ELF-1 (cell line): ENCODE measurements around the gene EME2.

Experiments
- DNase-seq: peaks from one replicate; pipeline ENCODE4 v3.0.0-alpha.2; 2016; ENCODE audit warnings: low read depth, low spot score

The EME2 gene

GRCh38 chr16:1818873-1819525, 46.4 kb downstream of the EME2 start:
- DNase-seq, result no peak

DNA sequence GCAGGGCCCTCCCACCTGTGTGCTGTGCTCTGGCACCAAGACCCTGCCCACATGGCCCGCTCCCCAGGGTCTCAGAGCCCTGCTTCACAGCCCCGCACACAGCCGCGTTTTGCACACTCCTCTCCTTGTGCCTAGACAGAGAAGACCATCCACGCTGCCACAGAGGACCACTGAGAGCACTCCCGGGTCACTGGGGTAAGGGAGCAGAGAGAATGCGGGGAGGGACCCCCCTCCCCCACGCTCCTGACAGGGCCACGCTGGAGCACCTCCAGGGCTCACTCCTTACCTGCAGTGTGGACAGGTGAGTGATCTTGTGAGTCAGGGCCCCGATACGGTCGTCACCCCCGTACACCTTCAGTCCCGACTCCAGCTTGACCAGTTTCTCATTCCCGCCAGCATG, 47.0 kb downstream of the EME2 start:
- no peak for DNase-seq

GRCh38 chr16:1820096-1820945, 47.7 kb downstream of the EME2 start:
- DNase-seq, result no peak

GRCh38 chr16:1820946-1821290, 48.3 kb downstream of the EME2 start:
- no peak for DNase-seq

- DNase-seq, result no peak
Measured at GRCh38 chr16:1821861-1822611, 49.4 kb downstream of the EME2 start.

DNA sequence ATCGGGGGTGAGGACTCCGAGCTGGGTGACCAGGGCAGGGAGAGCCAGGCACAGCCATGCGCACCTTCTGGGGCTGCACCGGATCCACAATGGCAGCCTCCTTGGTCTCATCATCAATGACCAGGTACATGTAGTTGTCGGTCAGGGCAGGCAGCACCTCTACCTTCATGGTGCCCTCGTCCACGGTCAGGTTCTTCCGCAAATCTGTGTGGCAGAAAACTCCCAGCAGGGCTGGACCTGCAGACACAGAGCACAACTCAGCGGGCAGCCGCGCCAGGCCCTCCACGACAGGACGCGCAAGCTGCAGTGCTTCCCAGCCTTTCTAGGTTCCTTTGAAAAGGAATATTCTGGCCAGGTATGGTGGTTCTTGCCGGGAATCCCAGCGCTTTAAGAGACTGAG, 50.2 kb downstream of the EME2 start:
- DNase-seq, result no peak

- peak; percentile 63 for DNase-seq
Measured at GRCh38 chr16:1823821-1824220, 51.2 kb downstream of the EME2 start.

GRCh38 chr16:1825381-1825863, 52.8 kb downstream of the EME2 start:
- no peak for DNase-seq
